ENCODE data around the gene MATR3. TPM values are rescaled to one million over a fixed set of nuclear protein-coding genes. Genes with fewer than 3 reads are reported as not detected.
"Not testable (repeated sequence)": the region's sequence is repeated elsewhere in the genome, so short reads cannot be mapped to it uniquely, and the experiment has no call there.

The MATR3 gene
- total and polyA plus RNA-seq, 4 donors = 38.4 to 111 (median 69.7) TPM

DNA sequence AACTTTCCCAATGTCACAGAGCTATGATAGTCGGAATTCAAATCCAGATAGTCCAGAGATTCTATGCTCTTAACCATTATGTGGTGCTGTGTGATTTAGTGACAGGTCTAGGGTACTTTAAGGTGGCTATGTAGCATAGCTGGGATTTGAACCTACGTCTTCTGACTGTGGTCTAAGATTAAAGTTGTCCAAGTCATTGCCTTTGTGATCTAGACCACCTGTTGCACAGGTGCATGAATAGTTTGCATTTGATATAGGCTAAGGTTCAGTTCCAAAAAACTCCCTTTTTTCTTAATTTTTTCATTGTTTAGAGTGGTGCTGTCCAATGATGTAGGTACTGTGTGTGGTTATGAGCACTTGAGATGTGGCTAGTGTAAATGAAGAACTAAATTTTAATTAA is 50.6 kb downstream of the MATR3 start:
- WGBS = 92% methylated on average over 2 of the region's 2 CpGs
- no peak overlapping the region for H3K27ac ChIP-seq (ENCODE audit: low read depth in 1 of 2, low read length in 2 of 2)
- no peaks in the 10 kb centered on the region for H3K9me3 ChIP-seq (ENCODE audit: control insufficient read depth in 4 of 4, low read length in 3 of 4)
- H3K27me3 ChIP-seq (ENCODE audit: control insufficient read depth in 4 of 4, insufficient read depth in 4 of 4, low read length in 3 of 4) = no peaks in the 10 kb centered on the region
- no peak for DNase-seq (ENCODE audit: low spot score)
- TF ChIP-seq, protein P1, sequence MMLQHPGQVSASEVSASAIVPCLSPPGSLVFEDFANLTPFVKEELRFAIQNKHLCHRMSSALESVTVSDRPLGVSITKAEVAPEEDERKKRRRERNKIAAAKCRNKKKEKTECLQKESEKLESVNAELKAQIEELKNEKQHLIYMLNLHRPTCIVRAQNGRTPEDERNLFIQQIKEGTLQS (IDR thresholded peaks at IDR 0.05) = no peak
- TF ChIP-seq, protein P2, sequence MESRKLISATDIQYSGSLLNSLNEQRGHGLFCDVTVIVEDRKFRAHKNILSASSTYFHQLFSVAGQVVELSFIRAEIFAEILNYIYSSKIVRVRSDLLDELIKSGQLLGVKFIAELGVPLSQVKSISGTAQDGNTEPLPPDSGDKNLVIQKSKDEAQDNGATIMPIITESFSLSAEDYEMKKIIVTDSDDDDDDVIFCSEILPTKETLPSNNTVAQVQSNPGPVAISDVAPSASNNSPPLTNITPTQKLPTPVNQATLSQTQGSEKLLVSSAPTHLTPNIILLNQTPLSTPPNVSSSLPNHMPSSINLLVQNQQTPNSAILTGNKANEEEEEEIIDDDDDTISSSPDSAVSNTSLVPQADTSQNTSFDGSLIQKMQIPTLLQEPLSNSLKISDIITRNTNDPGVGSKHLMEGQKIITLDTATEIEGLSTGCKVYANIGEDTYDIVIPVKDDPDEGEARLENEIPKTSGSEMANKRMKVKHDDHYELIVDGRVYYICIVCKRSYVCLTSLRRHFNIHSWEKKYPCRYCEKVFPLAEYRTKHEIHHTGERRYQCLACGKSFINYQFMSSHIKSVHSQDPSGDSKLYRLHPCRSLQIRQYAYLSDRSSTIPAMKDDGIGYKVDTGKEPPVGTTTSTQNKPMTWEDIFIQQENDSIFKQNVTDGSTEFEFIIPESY (IDR thresholded peaks at IDR 0.05) = no peak
- TF ChIP-seq RAD21 (IDR thresholded peaks at IDR 0.05) = no peak
- no peak for TF ChIP-seq EGR1 (IDR thresholded peaks at IDR 0.05; ENCODE audit: low read depth in 2 of 2)
- TF ChIP-seq HNF4A (conservative IDR thresholded peaks at IDR 0.05) = no peak
- no peak for TF ChIP-seq HNF4G (IDR thresholded peaks at IDR 0.05)
- TF ChIP-seq NR2F2 (IDR thresholded peaks at IDR 0.05) = no peak
- TF ChIP-seq, protein P3, sequence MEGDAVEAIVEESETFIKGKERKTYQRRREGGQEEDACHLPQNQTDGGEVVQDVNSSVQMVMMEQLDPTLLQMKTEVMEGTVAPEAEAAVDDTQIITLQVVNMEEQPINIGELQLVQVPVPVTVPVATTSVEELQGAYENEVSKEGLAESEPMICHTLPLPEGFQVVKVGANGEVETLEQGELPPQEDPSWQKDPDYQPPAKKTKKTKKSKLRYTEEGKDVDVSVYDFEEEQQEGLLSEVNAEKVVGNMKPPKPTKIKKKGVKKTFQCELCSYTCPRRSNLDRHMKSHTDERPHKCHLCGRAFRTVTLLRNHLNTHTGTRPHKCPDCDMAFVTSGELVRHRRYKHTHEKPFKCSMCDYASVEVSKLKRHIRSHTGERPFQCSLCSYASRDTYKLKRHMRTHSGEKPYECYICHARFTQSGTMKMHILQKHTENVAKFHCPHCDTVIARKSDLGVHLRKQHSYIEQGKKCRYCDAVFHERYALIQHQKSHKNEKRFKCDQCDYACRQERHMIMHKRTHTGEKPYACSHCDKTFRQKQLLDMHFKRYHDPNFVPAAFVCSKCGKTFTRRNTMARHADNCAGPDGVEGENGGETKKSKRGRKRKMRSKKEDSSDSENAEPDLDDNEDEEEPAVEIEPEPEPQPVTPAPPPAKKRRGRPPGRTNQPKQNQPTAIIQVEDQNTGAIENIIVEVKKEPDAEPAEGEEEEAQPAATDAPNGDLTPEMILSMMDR (IDR thresholded peaks at IDR 0.05; ENCODE audit: low read depth, low read length, missing input control) = no peak
- TF ChIP-seq, protein P4, sequence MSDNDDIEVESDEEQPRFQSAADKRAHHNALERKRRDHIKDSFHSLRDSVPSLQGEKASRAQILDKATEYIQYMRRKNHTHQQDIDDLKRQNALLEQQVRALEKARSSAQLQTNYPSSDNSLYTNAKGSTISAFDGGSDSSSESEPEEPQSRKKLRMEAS (IDR thresholded peaks at IDR 0.05) = no peak
- TF ChIP-seq FOXA2 (IDR thresholded peaks at IDR 0.05) = no peak
- TF ChIP-seq GABPA (IDR thresholded peaks at IDR 0.05 in 1 of 2, conservative IDR thresholded peaks at IDR 0.05 in 1 of 2) = no peak
- TF ChIP-seq, protein P5, sequence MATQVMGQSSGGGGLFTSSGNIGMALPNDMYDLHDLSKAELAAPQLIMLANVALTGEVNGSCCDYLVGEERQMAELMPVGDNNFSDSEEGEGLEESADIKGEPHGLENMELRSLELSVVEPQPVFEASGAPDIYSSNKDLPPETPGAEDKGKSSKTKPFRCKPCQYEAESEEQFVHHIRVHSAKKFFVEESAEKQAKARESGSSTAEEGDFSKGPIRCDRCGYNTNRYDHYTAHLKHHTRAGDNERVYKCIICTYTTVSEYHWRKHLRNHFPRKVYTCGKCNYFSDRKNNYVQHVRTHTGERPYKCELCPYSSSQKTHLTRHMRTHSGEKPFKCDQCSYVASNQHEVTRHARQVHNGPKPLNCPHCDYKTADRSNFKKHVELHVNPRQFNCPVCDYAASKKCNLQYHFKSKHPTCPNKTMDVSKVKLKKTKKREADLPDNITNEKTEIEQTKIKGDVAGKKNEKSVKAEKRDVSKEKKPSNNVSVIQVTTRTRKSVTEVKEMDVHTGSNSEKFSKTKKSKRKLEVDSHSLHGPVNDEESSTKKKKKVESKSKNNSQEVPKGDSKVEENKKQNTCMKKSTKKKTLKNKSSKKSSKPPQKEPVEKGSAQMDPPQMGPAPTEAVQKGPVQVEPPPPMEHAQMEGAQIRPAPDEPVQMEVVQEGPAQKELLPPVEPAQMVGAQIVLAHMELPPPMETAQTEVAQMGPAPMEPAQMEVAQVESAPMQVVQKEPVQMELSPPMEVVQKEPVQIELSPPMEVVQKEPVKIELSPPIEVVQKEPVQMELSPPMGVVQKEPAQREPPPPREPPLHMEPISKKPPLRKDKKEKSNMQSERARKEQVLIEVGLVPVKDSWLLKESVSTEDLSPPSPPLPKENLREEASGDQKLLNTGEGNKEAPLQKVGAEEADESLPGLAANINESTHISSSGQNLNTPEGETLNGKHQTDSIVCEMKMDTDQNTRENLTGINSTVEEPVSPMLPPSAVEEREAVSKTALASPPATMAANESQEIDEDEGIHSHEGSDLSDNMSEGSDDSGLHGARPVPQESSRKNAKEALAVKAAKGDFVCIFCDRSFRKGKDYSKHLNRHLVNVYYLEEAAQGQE (IDR thresholded peaks at IDR 0.05) = no peak
- TF ChIP-seq FOXA1 (IDR thresholded peaks at IDR 0.05) = no peak
- TF ChIP-seq YY1 (IDR thresholded peaks at IDR 0.05) = no peak
- TF ChIP-seq JUND (IDR thresholded peaks at IDR 0.05) = no peak
- TF ChIP-seq TAF1 (conservative IDR thresholded peaks at IDR 0.05) = no peak
- TF ChIP-seq RXRA (IDR thresholded peaks at IDR 0.05) = no peak
- TF ChIP-seq SP1 (IDR thresholded peaks at IDR 0.05) = no peak
- H3K4me3 ChIP-seq (ENCODE audit: low read depth in 1 of 3, low read length in 3 of 3) = no peak overlapping the region
- no peaks in the 10 kb centered on the region for H3K36me3 ChIP-seq (ENCODE audit: control insufficient read depth in 4 of 4, insufficient read depth in 3 of 4, low read depth in 1 of 4, low read length in 3 of 4)
- H3K9ac ChIP-seq (ENCODE audit: low read depth in 1 of 2, low read length in 2 of 2) = no peak overlapping the region
- peaks cover 3 to 20% (median 13%) of the 10 kb centered on the region in 4 donors for H3K4me1 ChIP-seq (ENCODE audit: control insufficient read depth in 4 of 4, insufficient read depth in 4 of 4, low read length in 3 of 4)

DNA sequence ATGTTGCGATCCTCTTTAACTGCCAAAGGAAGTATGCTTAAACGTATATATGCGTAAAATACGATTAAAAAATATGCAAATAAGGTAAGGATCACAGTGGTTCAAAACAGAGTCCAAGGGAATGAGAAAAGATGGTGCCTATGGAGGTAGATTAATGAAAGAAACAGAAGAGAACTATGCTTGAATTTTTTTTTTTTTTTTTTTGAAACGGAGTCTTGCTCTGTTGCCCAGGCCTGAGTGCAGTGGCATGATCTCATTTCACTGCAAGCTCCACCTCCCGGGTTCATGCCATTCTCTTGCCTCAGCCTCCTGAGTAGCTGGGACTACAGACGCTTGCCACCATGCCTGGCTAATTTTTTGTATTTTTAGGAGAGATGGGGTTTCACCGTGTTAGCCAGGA is 51.9 kb downstream of the MATR3 start:
- not testable (repeated sequence) for H3K27me3 ChIP-seq (ENCODE audit: control insufficient read depth in 4 of 4, insufficient read depth in 4 of 4, low read length in 3 of 4); H3K9ac ChIP-seq (ENCODE audit: low read depth in 1 of 2, low read length in 2 of 2); H3K36me3 ChIP-seq (ENCODE audit: control insufficient read depth in 4 of 4, insufficient read depth in 3 of 4, low read depth in 1 of 4, low read length in 3 of 4); H3K27ac ChIP-seq (ENCODE audit: low read depth in 1 of 2, low read length in 2 of 2); H3K9me3 ChIP-seq (ENCODE audit: control insufficient read depth in 4 of 4, low read length in 3 of 4); DNase-seq (ENCODE audit: low spot score); H3K4me3 ChIP-seq (ENCODE audit: low read depth in 1 of 3, low read length in 3 of 3)
- H3K4me1 ChIP-seq (ENCODE audit: control insufficient read depth in 4 of 4, insufficient read depth in 4 of 4, low read length in 3 of 4) = peaks cover 4 to 20% (median 13%) of the 10 kb centered on the region in 4 donors
- WGBS = 95% methylated on average over 8 of the region's 8 CpGs

DNA sequence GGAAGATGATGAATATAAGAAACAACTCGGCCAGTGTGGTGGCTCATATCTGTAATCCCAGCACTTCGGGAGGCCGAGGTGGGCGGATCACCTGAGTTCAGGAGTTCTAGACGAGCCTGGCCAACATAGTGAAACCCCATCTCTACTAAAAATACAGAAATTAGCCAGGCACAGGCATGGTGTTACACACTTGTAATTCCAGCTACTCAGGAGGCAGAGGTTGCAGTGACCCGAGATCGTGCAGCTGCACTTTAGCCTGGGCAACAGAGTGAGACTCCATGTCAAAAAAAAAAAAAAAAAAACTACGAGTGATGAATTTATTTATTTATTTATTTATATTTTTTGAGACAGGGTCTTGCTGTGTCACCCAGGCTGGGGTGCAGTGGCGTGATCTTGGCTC is 54.3 kb downstream of the MATR3 start:
- not testable (repeated sequence) for H3K9ac ChIP-seq (ENCODE audit: low read depth in 1 of 2, low read length in 2 of 2); H3K27ac ChIP-seq (ENCODE audit: low read depth in 1 of 2, low read length in 2 of 2); H3K27me3 ChIP-seq (ENCODE audit: control insufficient read depth in 4 of 4, insufficient read depth in 4 of 4, low read length in 3 of 4); DNase-seq (ENCODE audit: low spot score); H3K36me3 ChIP-seq (ENCODE audit: control insufficient read depth in 4 of 4, insufficient read depth in 3 of 4, low read depth in 1 of 4, low read length in 3 of 4); H3K9me3 ChIP-seq (ENCODE audit: control insufficient read depth in 4 of 4, low read length in 3 of 4); H3K4me3 ChIP-seq (ENCODE audit: low read depth in 1 of 3, low read length in 3 of 3)
- H3K4me1 ChIP-seq (ENCODE audit: control insufficient read depth in 4 of 4, insufficient read depth in 4 of 4, low read length in 3 of 4) = peaks cover 4 to 14% (median 7%) of the 10 kb centered on the region in 4 donors
- WGBS = 94% methylated on average over 9 of the region's 9 CpGs

Data from liver (tissue), 9 donors.